ENCODE data around the gene KIF12. TPM values are rescaled to one million over a fixed set of nuclear protein-coding genes. Genes with fewer than 3 reads are reported as not detected.

KIF12 gene
- total and polyA plus RNA-seq, 2 donors (not counting 1 experiment from before 2014, with no cell fraction given): not detected

DNA sequence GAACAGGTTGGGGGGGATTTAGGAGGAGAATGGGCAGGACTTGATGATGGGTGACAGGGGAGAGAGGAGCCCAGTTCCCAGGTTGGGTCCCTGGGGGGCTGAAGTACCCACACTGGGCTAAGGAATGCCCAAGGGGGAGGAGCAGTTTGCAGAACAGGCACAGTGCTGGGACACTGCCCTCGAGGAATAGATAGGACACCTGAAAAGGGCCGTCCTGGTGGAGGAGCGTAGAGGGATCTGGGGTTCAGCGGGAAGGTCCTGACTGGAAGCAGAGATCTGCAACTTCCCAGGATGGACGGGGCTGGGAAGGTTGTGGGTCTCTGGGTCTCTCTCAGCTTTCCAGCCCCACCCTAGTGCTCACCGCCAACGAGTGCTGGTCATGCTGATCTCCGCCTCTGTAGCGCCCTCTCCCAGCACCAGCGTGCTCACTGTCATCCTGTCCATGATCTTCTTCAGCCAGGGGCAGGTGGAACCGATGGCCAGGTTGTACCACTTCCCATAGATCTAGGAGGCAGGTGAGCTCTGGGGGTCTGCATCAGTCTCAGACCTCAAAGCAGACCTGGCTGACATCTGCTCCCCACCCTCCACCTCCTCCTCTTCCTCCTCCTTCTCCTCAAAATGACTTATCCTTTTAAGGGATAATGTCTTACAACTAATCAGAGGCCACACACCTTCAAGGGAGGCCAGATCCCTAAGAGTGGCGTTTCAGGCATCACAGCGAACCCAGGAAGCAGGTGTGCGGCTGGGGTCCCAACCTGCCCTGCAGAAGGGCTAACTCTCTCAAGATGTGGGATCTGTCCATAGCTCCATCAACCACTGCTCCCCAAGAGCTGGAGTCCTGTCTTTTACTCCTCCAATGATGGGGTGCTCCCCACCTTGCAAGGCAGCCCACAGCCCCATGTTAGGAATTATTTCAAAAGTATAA, 22.6 kb downstream of the KIF12 start:
- no peaks in the 10 kb centered on the region for H3K9me3 ChIP-seq (ENCODE audit: control insufficient read depth, insufficient read depth, low read depth, low read length)
- no peak for TF ChIP-seq EZH2 (IDR thresholded peaks at IDR 0.05; ENCODE audit: low read length, missing control alignments)
- TF ChIP-seq, protein P1, sequence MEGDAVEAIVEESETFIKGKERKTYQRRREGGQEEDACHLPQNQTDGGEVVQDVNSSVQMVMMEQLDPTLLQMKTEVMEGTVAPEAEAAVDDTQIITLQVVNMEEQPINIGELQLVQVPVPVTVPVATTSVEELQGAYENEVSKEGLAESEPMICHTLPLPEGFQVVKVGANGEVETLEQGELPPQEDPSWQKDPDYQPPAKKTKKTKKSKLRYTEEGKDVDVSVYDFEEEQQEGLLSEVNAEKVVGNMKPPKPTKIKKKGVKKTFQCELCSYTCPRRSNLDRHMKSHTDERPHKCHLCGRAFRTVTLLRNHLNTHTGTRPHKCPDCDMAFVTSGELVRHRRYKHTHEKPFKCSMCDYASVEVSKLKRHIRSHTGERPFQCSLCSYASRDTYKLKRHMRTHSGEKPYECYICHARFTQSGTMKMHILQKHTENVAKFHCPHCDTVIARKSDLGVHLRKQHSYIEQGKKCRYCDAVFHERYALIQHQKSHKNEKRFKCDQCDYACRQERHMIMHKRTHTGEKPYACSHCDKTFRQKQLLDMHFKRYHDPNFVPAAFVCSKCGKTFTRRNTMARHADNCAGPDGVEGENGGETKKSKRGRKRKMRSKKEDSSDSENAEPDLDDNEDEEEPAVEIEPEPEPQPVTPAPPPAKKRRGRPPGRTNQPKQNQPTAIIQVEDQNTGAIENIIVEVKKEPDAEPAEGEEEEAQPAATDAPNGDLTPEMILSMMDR (conservative IDR thresholded peaks at IDR 0.05 in 1 of 2, IDR thresholded peaks at IDR 0.05 in 1 of 2; ENCODE audit: low read depth in 1 of 2, low read length in 2 of 2): no peak
- no peak overlapping the region for H3K4me2 ChIP-seq (ENCODE audit: extremely low read depth, insufficient read depth, low read length)
- H2AFZ ChIP-seq (ENCODE audit: low read length): no peak overlapping the region
- H3K27me3 ChIP-seq (ENCODE audit: control insufficient read depth, insufficient read depth, low read length): peaks cover 31% of the 10 kb centered on the region
- H3K79me2 ChIP-seq (ENCODE audit: control insufficient read depth, insufficient read depth, low read length): no peaks in the 10 kb centered on the region
- no peaks in the 10 kb centered on the region for H3K4me1 ChIP-seq (ENCODE audit: control insufficient read depth, extremely low read depth, insufficient read depth, low read length)
- H4K20me1 ChIP-seq (ENCODE audit: control insufficient read depth, extremely low read depth, insufficient read depth, low read length): no peaks in the 10 kb centered on the region
- no peak for DNase-seq (ENCODE audit: low read depth in 2 of 2)
- H3K27ac ChIP-seq (ENCODE audit: insufficient read depth, low read length): no peak overlapping the region
- no peaks in the 10 kb centered on the region for H3K36me3 ChIP-seq (ENCODE audit: control insufficient read depth, insufficient read depth, low read length)
- H3K9ac ChIP-seq (ENCODE audit: insufficient read depth, low read length): no peak overlapping the region
- H3K4me3 ChIP-seq (replicated peaks in 1 of 4; ENCODE audit: control extremely low read depth in 1 of 4, insufficient read depth in 1 of 4, low read depth in 3 of 4, low read length in 4 of 4): no peak overlapping the region

DNA sequence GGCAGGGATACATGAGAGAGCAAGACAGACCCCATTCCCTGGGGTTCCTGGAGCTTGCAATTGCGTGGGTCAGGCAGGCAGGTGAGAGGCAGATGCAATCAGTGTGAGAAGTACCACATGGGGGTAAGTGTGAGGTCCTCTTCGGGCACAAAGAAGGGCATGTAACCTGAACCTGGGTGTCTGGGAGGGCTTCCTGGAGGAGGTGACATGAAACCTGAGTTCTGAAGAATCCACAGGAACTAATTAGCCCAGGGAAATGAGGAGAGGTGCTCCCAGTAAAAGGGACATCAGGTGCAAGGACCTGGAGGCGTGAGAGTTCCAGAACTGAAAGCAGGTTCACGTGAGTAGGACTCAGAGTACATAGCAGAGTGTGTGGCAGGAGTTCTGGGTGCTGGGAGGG, 23.5 kb downstream of the KIF12 start:
- H3K36me3 ChIP-seq (ENCODE audit: control insufficient read depth, insufficient read depth, low read length): no peaks in the 10 kb centered on the region
- no peaks in the 10 kb centered on the region for H4K20me1 ChIP-seq (ENCODE audit: control insufficient read depth, extremely low read depth, insufficient read depth, low read length)
- DNase-seq (ENCODE audit: low read depth in 2 of 2): no peak
- no peaks in the 10 kb centered on the region for H3K4me1 ChIP-seq (ENCODE audit: control insufficient read depth, extremely low read depth, insufficient read depth, low read length)
- TF ChIP-seq EZH2 (IDR thresholded peaks at IDR 0.05; ENCODE audit: low read length, missing control alignments): no peak
- TF ChIP-seq, protein P1 (conservative IDR thresholded peaks at IDR 0.05 in 1 of 2, IDR thresholded peaks at IDR 0.05 in 1 of 2; ENCODE audit: low read depth in 1 of 2, low read length in 2 of 2): no peak
- peaks cover 33% of the 10 kb centered on the region for H3K27me3 ChIP-seq (ENCODE audit: control insufficient read depth, insufficient read depth, low read length)
- no peak overlapping the region for H2AFZ ChIP-seq (ENCODE audit: low read length)
- H3K4me2 ChIP-seq (ENCODE audit: extremely low read depth, insufficient read depth, low read length): no peak overlapping the region
- no peak overlapping the region for H3K4me3 ChIP-seq (replicated peaks in 1 of 4; ENCODE audit: control extremely low read depth in 1 of 4, insufficient read depth in 1 of 4, low read depth in 3 of 4, low read length in 4 of 4)
- H3K79me2 ChIP-seq (ENCODE audit: control insufficient read depth, insufficient read depth, low read length): no peaks in the 10 kb centered on the region
- no peak overlapping the region for H3K27ac ChIP-seq (ENCODE audit: insufficient read depth, low read length)
- H3K9ac ChIP-seq (ENCODE audit: insufficient read depth, low read length): no peak overlapping the region
- H3K9me3 ChIP-seq (ENCODE audit: control insufficient read depth, insufficient read depth, low read depth, low read length): no peaks in the 10 kb centered on the region

DNA sequence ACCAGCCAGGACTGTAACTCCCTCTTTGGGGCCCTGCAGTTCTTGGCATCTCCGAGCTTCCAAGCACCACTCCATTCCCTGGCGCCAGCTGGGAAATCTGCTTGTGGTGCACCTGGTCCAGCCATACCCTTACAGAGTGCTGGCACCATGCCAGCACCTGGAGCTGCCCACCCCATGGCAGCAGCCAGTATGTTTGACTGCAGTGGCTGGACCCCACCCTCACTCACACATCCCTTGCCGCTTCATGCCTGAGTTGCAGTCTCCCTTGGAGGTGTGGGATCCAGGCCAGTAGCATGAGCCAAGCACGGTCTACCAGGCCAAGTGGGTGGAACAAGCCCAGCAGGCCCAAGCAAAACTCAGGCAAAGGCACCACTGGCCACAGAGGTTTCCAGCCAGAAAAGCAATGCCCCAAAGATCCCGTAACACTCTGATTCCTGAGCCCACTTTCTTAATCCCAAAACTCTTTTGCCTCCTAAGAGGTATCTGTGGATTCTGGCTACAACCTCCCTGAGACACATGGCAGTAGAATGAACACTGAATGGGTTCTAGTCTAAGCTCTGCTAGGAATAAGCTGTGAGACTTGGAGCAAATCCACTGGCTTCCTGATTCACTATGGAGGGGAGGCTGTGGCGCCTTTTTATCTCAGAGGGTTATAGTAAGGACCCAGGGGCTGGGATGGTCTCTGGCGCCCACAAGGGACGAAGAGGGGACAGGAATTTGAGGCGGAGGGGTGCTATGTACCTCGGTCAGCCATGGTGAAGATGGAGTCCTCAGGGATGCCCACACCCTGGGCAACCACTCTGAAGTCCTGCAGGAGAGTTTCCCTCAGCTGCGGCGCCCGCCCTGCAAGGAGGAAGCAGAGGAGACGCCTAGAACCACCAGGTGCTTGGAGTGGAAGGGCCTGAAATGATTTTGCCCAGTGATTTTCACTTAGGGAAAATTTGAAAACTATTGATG, 26.6 kb downstream of the KIF12 start:
- Histone ChIP-seq H3K4me3 (replicated peaks in 1 of 4; ENCODE audit: control extremely low read depth in 1 of 4, insufficient read depth in 1 of 4, low read depth in 3 of 4, low read length in 4 of 4) (no peak overlapping the region), H3K27ac (ENCODE audit: insufficient read depth, low read length) (no peak overlapping the region), H2AFZ (ENCODE audit: low read length) (no peak overlapping the region), H3K36me3 (ENCODE audit: control insufficient read depth, insufficient read depth, low read length) (no peaks in the 10 kb centered on the region), H3K4me1 (ENCODE audit: control insufficient read depth, extremely low read depth, insufficient read depth, low read length) (no peaks in the 10 kb centered on the region), H4K20me1 (ENCODE audit: control insufficient read depth, extremely low read depth, insufficient read depth, low read length) (no peaks in the 10 kb centered on the region), H3K4me2 (ENCODE audit: extremely low read depth, insufficient read depth, low read length) (no peak overlapping the region), H3K9ac (ENCODE audit: insufficient read depth, low read length) (no peak overlapping the region), H3K79me2 (ENCODE audit: control insufficient read depth, insufficient read depth, low read length) (no peaks in the 10 kb centered on the region), H3K27me3 (ENCODE audit: control insufficient read depth, insufficient read depth, low read length) (peaks cover 28% of the 10 kb centered on the region), H3K9me3 (ENCODE audit: control insufficient read depth, insufficient read depth, low read depth, low read length) (no peaks in the 10 kb centered on the region)
- TF ChIP-seq EZH2 (IDR thresholded peaks at IDR 0.05; ENCODE audit: low read length, missing control alignments): no peak
- TF ChIP-seq, protein P1 (conservative IDR thresholded peaks at IDR 0.05 in 1 of 2, IDR thresholded peaks at IDR 0.05 in 1 of 2; ENCODE audit: low read depth in 1 of 2, low read length in 2 of 2): peak in 1 of 2 donors; percentile 13
- peak; percentile 35 to 52 for DNase-seq (ENCODE audit: low read depth in 2 of 2)

All from fibroblast of lung (primary cell).